ENCODE data around the gene CAPRIN2. TPM values are rescaled to one million over a fixed set of nuclear protein-coding genes. Genes with fewer than 3 reads are reported as not detected.

Gene CAPRIN2
- total RNA-seq, 1 donor from 2014 or later, result 30.2 TPM

DNA sequence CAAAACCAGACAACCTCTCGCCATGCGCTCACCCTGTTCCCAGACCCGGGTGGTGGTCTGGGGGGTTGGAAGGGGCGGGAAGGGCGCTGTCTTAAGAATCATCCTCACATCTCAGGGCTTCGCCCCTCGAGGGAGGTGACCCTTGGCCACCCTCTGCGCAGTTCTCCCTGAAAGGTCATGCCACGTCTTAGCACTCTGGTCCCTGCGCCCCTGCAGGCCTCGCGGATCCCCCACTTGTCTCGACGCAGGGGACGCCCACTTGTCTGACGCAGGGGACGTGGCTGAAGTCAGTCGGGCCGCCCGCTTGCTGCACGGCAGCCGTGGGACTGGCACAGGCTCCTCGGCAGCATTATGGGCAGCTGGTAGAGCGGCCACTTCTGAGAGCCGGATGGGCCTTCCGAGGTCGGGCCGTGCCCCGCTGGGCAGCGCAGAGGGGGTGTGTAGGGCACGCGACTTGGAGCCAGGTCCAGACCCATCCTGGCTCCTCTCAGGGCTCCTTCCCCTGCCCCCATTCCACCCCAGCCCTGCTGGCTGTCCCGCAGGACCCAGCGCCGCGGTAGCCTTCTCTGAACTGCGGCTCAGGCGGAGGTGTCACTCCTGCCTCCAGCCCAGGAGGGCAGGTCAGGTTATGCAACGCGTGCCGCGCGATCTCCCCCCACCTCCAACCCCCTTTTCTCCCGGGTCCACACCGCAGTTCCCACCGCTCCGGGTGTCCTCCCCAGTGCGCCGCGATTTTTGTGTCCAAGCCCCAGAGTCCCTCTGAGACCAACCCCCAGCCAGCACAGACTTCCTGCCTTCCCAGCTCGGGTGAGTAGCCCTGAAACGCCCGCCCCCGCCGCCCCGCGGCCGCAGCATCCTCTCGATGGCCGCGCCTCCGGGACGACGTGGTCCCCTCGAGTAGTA lies 40.9 kb upstream of the CAPRIN2 start:
- Histone ChIP-seq H3K27me3 (ENCODE audit: control insufficient read depth, insufficient read depth, low read length) (no peaks in the 10 kb centered on the region), H3K36me3 (ENCODE audit: control insufficient read depth, insufficient read depth, low read length) (no peaks in the 10 kb centered on the region), H3K4me3 (ENCODE audit: low read depth, low read length) (peak overlapping the region; percentile 66)
- TF ChIP-seq, protein P1, sequence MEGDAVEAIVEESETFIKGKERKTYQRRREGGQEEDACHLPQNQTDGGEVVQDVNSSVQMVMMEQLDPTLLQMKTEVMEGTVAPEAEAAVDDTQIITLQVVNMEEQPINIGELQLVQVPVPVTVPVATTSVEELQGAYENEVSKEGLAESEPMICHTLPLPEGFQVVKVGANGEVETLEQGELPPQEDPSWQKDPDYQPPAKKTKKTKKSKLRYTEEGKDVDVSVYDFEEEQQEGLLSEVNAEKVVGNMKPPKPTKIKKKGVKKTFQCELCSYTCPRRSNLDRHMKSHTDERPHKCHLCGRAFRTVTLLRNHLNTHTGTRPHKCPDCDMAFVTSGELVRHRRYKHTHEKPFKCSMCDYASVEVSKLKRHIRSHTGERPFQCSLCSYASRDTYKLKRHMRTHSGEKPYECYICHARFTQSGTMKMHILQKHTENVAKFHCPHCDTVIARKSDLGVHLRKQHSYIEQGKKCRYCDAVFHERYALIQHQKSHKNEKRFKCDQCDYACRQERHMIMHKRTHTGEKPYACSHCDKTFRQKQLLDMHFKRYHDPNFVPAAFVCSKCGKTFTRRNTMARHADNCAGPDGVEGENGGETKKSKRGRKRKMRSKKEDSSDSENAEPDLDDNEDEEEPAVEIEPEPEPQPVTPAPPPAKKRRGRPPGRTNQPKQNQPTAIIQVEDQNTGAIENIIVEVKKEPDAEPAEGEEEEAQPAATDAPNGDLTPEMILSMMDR (IDR thresholded peaks at IDR 0.05; ENCODE audit: insufficient read depth, low read length, poor library complexity, severe bottlenecking), result peak; percentile 8
- DNase-seq (ENCODE audit: low read depth), result no peak

DNA sequence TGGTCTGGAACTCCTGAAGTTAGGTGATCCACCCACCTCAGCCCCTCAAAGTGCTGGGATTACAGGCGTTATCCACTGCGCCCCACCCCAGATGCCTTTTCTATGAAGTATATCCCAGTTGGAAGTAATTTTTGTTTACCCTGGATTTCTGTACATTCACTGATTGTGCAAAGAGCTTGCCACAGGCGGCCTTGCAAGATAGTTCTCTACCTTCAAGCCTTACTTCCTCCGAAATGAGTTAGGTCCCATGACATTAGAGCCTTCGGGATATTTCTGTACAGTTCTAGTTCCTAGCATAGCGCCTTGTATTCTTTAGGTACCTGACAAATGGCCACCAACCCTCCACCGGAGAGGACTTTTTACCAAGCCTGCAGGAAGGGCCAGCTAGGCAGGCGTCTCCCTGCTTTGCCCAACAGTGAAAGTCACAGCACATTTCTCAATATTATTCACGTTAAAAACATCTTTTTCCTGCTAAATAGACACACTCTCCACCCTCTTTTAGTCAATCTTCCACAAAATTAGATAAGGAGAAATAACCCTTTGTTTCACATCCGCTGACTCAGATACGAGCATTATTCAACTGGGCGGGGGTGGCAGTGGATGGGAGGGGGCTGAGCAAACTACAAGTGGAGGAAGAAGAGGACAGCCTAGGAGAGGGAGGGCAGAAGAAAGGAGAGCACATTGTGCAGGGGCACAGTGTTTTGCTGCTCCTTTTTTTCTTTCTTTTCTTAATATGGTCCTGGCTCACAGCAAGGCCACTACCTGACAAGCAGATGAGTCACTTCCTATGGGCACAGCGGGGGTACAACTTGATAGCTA lies 40.0 kb upstream of the CAPRIN2 start:
- Histone ChIP-seq H3K4me3 (ENCODE audit: low read depth, low read length) (no peak overlapping the region), H3K27me3 (ENCODE audit: control insufficient read depth, insufficient read depth, low read length) (no peaks in the 10 kb centered on the region), H3K36me3 (ENCODE audit: control insufficient read depth, insufficient read depth, low read length) (no peaks in the 10 kb centered on the region)
- DNase-seq (ENCODE audit: low read depth), result peak; percentile 67
- TF ChIP-seq, protein P1 (IDR thresholded peaks at IDR 0.05; ENCODE audit: insufficient read depth, low read length, poor library complexity, severe bottlenecking), result no peak

- no peaks in the 10 kb centered on the region for H3K27me3 ChIP-seq (ENCODE audit: control insufficient read depth, insufficient read depth, low read length)
- TF ChIP-seq, protein P1 (IDR thresholded peaks at IDR 0.05; ENCODE audit: insufficient read depth, low read length, poor library complexity, severe bottlenecking), result no peak
- H3K4me3 ChIP-seq (ENCODE audit: low read depth, low read length), result no peak overlapping the region
- DNase-seq (ENCODE audit: low read depth), result no peak
- H3K36me3 ChIP-seq (ENCODE audit: control insufficient read depth, insufficient read depth, low read length), result no peaks in the 10 kb centered on the region
Measured at GRCh38 chr12:30794020-30794419, 39.3 kb upstream of the CAPRIN2 start.

GRCh38 chr12:30792648-30793499 lies 38.1 kb upstream of the CAPRIN2 start:
- Histone ChIP-seq H3K36me3 (ENCODE audit: control insufficient read depth, insufficient read depth, low read length) (no peaks in the 10 kb centered on the region), H3K27me3 (ENCODE audit: control insufficient read depth, insufficient read depth, low read length) (no peaks in the 10 kb centered on the region), H3K4me3 (ENCODE audit: low read depth, low read length) (no peak overlapping the region)
- TF ChIP-seq, protein P1 (IDR thresholded peaks at IDR 0.05; ENCODE audit: insufficient read depth, low read length, poor library complexity, severe bottlenecking), result no peak
- no peak for DNase-seq (ENCODE audit: low read depth)

- TF ChIP-seq, protein P1 (IDR thresholded peaks at IDR 0.05; ENCODE audit: insufficient read depth, low read length, poor library complexity, severe bottlenecking), result no peak
Measured at GRCh38 chr12:30792085-30792484, 37.3 kb upstream of the CAPRIN2 start.

More at GRCh38 chr12:30792085-30792484, 37.3 kb upstream of the CAPRIN2 start:
- no peaks in the 10 kb centered on the region for H3K27me3 ChIP-seq (ENCODE audit: control insufficient read depth, insufficient read depth, low read length)
- H3K4me3 ChIP-seq (ENCODE audit: low read depth, low read length), result no peak overlapping the region
- no peak for DNase-seq (ENCODE audit: low read depth)
- H3K36me3 ChIP-seq (ENCODE audit: control insufficient read depth, insufficient read depth, low read length), result no peaks in the 10 kb centered on the region
